Hepatic stellate cell (primary cell): ENCODE measurements around the gene LGALS9.
"Not testable (repeated sequence)": the region's sequence is repeated elsewhere in the genome, so short reads cannot be mapped to it uniquely, and the experiment has no call there.

Experiments
- DNase-seq: peaks from one replicate; pipeline ENCODE4 v3.0.0; 2011; ENCODE audit warnings: low spot score

The LGALS9 gene

GRCh38 chr17:27654654-27655524 is 23.9 kb downstream of the LGALS9 start:
- DNase-seq = peak; percentile 79

DNA sequence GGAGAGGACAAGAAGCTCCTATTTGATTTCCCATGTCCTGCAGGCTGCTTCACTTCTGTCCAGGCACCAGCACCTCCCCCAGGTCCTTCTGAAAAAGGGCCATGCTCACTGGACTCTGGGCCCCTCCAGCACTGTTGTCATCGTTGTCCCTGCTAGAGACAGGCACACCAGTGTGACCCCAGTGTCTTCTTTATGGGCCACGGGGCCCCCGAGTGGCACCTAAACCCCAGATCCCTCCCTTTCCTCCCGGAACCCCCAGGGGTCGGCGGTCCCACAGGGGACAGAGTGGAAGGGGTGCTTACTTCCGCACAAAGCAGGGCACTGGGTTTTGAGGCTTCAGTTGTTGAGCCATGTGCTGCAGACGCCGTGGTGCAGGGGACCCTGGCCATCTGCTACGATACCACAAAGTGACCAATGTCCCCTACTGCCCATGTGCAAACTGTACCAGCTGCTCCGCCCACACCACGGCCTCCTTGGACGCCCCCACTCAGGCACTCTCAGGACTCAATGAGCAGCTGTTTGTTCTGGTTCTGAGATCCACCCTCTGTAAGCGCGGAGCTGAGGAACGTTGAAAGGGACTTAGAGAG is 24.6 kb downstream of the LGALS9 start:
- not testable (repeated sequence) for DNase-seq

- not testable (repeated sequence) for DNase-seq
These were observed 25.6 kb downstream of the LGALS9 start for GRCh38 chr17:27656620-27657019.

DNA sequence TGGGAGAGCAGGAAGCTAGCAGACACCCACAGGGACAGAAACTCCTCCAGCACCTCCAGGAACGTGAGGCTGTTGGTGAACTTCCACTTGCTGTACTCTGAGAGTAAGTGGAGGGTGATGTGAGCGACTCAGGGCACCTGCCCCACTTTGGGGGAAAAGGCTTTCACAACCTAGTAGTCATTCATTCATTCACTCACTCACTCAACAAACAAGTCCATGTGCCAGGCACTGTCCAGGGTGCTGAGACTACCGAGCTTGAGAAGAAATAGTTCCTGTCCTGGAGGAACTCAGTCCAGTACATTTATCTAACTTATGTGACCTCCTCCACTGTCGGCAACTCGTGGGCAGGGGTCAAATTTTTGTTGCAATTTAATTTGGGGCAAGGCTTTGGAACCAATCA is 26.6 kb downstream of the LGALS9 start:
- DNase-seq = no peak

DNA sequence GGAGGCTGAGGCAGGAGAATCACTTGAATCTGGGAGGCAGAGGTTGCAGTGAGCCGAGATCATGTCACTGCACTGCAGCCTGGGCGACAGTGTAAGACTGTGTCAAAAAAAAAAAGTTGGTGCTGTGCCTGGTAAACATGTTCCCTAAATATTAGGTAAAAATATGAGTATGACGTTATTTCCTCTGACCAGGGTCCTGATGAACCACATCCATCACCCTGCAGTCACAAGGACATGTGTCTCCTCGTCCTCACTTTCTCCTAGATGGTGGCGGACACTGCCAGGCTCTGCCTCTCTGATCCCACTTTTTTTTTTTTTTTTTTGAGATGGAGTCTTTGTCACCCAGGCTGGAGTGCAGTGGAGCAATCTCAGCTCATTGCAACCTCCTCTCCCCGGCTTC is 28.7 kb downstream of the LGALS9 start:
- DNase-seq = no peak

DNA sequence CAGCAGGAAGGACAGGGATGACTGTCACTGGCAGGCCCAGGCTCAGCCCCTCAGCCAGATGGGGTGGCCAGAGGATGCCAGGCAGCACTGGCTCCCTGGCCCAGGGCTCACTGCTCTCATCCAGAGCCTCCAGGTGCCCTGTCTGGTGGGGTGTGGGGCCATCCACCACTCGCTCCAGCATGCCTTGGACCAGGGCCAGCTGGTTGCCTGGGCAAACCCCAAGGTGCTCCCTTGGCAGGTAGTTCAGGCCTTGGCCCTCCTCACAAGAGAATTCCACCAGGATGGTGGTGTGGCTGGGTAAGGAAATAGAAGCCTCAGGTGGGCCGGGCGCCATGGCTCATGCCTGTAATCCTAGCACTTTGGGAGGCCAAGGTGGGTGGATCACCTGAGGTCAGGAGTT is 29.4 kb downstream of the LGALS9 start:
- no peak for DNase-seq

DNA sequence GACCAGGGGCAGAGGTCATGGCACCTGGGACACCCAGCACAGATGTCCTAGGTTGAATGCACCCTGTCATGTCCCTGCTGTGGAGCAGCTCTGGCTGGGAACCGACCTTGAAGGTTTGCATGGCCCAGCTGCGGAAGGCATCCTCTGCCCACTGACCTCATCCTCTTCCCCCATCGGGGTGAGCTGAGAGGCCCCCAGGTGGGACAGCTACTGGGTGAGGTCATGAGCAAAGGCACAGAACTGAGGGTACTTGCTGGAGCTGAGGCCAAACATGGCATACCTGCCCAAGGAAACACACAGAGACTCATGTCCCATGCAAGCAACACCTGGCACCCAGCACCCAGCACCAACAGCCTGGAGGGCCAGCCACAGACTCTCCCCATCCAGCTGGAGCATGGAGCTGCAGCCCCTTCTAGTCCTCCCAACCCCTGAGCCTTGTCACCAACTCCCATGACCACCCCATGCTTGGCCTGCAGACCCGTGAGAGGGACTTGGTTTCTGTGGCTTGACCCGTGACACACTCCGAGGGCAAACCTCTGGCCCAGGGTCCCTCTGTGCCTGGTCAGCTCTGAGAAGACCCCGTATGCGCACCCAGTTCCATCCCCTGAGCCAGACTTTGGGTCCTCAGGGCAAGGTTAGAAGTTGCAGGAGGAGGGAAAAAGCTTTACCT is 33.1 kb downstream of the LGALS9 start:
- DNase-seq = no peak

DNA sequence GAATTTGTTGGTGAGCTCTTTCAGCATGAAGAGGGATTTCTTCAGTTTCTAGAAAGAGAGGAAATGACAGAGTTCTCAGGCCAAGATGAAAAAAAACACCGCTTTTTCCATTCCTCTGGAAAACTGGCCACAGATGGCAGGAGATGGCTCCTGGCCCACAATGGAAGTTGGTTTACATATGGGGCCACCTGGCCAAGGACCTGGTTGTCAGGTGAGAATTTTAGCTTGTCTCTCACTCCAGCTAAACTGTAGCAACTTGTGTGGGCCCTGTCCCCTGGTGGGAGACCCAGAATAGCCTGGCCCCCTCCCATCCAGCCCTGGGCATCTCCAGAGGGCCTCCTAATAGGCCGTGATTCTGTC is 33.6 kb downstream of the LGALS9 start:
- DNase-seq = no peak

- DNase-seq = no peak
These were observed 34.6 kb downstream of the LGALS9 start for GRCh38 chr17:27665549-27665948.

GRCh38 chr17:27666270-27666669 is 35.3 kb downstream of the LGALS9 start:
- not testable (repeated sequence) for DNase-seq

DNA sequence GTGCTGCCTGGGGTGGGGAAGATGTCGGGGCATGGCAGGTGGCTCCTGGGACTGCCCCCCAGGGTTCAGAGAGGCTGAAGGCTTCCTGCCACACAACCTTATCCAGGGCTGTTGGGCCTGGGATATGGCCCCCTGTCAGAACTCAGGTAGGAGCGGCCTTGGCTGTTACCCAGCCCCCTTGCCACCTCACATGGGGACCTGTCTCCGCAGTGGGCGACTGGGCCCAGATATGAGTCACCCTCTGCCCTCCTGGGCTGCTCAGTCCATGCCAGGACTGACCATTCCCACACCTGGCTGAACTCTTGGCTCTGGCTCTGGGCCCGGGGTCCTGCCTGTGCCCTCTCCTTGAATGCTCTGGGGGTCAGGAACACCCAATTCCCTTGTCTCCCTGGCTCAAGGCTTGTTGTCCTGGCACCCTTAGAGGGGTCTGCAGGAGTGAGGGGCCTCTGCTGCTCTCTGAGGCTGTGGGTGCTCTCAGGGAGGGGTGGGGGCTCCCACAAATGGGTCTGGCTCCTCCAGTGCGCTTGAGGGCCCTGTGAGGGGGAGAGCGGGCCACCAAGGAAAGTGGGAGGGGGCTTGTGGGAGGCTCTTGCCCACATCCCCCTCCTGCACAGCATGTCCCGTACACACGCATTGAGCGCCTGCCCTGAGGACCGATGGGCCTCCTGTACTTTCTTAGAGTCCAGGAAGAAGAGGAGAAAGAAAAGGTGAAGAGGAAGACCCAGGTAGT is 36.0 kb downstream of the LGALS9 start:
- DNase-seq = no peak

GRCh38 chr17:27667656-27668487 is 36.9 kb downstream of the LGALS9 start:
- DNase-seq = no peak

- DNase-seq = no peak
These were observed 37.5 kb downstream of the LGALS9 start for GRCh38 chr17:27668488-27668823.

- DNase-seq = no peak
These were observed 38.1 kb downstream of the LGALS9 start for GRCh38 chr17:27669136-27669535.

- no peak for DNase-seq
These were observed 38.9 kb downstream of the LGALS9 start for GRCh38 chr17:27669850-27670249.

- DNase-seq = no peak
These were observed 40.0 kb downstream of the LGALS9 start for GRCh38 chr17:27670791-27671590.

DNA sequence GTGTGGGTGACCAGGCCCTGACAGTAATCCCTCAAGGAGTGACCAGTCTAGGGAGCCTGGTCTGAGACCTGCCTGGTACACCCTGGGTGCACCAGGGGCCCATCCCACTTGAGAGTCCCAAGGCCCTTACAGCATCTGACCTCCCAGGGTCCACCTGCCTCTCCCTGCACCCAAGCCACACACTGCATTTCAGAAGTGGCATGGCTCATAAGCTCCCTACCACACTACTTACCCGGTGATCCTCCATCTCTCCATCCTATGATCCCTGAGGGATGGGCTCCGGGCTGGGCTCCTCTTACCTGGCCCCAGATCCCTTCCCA is 40.6 kb downstream of the LGALS9 start:
- DNase-seq = no peak

GRCh38 chr17:27671977-27672480 is 41.0 kb downstream of the LGALS9 start:
- not testable (repeated sequence) for DNase-seq

DNA sequence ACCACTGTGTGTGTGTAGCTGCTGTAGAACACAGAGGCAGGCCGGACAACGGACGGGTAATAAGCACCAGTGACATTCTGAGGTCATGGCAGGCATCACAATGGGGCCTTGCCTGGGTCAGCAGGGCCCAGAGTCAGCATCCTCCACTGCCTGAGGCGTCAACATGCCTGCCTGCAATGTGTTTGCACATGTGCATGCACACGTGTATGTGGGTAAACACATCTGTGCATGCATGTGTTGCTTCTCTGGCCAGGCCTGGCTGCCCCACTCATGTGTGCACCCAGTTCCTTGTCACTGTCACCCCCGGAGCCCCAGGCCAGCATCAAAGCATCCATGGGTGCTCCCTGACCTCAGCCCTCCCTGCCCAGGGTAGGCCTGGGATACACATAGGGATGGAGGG is 43.3 kb downstream of the LGALS9 start:
- no peak for DNase-seq

DNA sequence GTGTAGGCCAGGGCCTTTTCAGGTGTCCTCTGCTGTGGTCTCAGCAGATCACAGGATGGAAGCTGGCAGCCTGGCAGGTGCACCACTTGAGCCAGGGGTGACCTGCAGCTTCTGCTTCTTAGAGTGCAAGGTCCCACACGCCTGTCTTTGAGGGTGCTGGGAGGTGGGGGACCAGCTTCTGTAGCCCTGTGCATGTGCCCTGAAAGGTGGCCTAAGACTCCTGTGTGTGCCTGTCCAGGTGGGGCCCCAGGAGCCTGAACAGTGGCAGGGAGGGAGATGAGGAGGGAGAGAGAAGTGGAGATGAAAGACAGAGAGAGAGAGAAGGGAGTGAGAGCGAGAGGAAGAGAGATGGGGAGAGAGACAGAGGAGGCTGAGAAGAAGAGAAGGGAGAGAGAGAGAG is 46.2 kb downstream of the LGALS9 start:
- no peak for DNase-seq

DNA sequence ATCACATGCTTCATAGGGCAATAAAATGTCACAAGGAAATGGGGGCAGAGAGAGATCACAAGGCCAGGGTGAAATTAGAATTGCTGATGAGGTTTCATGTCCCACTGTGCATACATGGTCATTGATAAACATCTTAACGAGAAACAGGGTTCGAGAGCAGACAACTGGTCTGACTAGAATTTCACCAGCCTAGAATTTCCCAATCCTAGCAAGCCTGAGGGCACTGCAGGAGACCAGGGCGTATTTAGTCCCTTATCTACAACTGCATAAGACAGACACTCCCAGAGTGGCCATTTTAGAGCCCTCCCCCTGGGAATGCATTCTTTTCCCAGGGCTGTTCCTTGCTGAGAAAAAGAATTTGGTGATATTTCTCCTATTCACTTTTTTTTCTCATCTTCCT is 55.3 kb downstream of the LGALS9 start:
- DNase-seq = not testable (repeated sequence)
